DOHH2 (cell line): ENCODE measurements around the gene KLHL6.
A peak's percentile ranks its signal among the peaks of the same experiment; 100 is the strongest.

Experiments
- H3F3A ChIP-seq: fragments of 200-600 bp; sonication (generic), shearing (Covaris generic); 2 replicates; pipeline ENCODE4 v1.6.0; 2016; ENCODE audit warnings: antibody characterized with exemption, mild to moderate bottlenecking; ENCODE audit not compliant: control insufficient read depth, insufficient read depth
- H3K27ac ChIP-seq: fragments of 200-600 bp; sonication (generic); 2 replicates; pipeline ENCODE4 v1.5.1; 2014; ENCODE audit warnings: low read depth, mild to moderate bottlenecking, low read length, moderate library complexity
- H3K27me3 ChIP-seq: fragments of 200-600 bp; sonication (generic); 2 replicates; pipeline ENCODE4 v1.6.1; 2014; ENCODE audit warnings: mild to moderate bottlenecking, low read length, mixed read lengths; ENCODE audit not compliant: control insufficient read depth
- H3K36me3 ChIP-seq: fragments of 200-600 bp; sonication (generic); 2 replicates; pipeline ENCODE4 v1.6.1; 2014; ENCODE audit warnings: mild to moderate bottlenecking, low read length, moderate library complexity, mixed read lengths; ENCODE audit not compliant: control insufficient read depth
- H3K4me1 ChIP-seq: fragments of 200-600 bp; sonication (generic); 2 replicates; pipeline ENCODE4 v1.6.1; 2014; ENCODE audit warnings: mild to moderate bottlenecking, low read length, mixed read lengths; ENCODE audit not compliant: control insufficient read depth
- H3K4me2 ChIP-seq: fragments of 200-600 bp; sonication (generic); 2 replicates; pipeline ENCODE4 v1.6.0; 2014; ENCODE audit warnings: mild to moderate bottlenecking, low read length, moderate library complexity
- H3K4me3 ChIP-seq: fragments of 200-600 bp; sonication (generic); 2 replicates; pipeline ENCODE4 v1.5.1; 2014; ENCODE audit warnings: mild to moderate bottlenecking, low read length, mixed read lengths
- H3K79me2 ChIP-seq: fragments of 200-600 bp; sonication (generic); 2 replicates; pipeline ENCODE4 v1.6.1; 2014; ENCODE audit warnings: mild to moderate bottlenecking, low read length, mixed read lengths; ENCODE audit not compliant: control insufficient read depth
- H3K9me2 ChIP-seq: fragments of 200-600 bp; sonication (generic); replicated peaks from 2 replicates; pipeline ENCODE4 v1.6.1; 2014; ENCODE audit warnings: mild to moderate bottlenecking, low read length, mixed read lengths; ENCODE audit not compliant: control insufficient read depth
- H3K9me3 ChIP-seq: fragments of 200-600 bp; sonication (generic); 2 replicates; pipeline ENCODE4 v1.6.1; 2014; ENCODE audit warnings: antibody characterized with exemption, low read length, mixed read lengths; ENCODE audit not compliant: control insufficient read depth, insufficient read depth
- H4K20me1 ChIP-seq: fragments of 200-600 bp; sonication (generic); 2 replicates; pipeline ENCODE4 v1.6.0; 2014; ENCODE audit warnings: low read depth, mild to moderate bottlenecking, antibody characterized with exemption, low read length, moderate library complexity; ENCODE audit not compliant: control insufficient read depth, insufficient read depth
- CTCF ChIP-seq: fragments of 200-600 bp; sonication (generic); IDR thresholded peaks from one replicate; pipeline ENCODE4 v1.5.1; 2014; ENCODE audit warnings: antibody characterized with exemption, mild to moderate bottlenecking, low read depth, low read length; ENCODE audit not compliant: poor library complexity, severe bottlenecking
- EZH2phosphoT487 ChIP-seq: fragments of 200-600 bp; sonication (generic); IDR thresholded peaks from 2 replicates; pipeline ENCODE4 v1.6.1; 2017; ENCODE audit warnings: borderline replicate concordance, mild to moderate bottlenecking, antibody characterized with exemption, low read length, moderate library complexity, mixed read lengths

The KLHL6 gene

GRCh38 chr3:183447206-183448001, 108.1 kb downstream of the KLHL6 start:
- Histone ChIP-seq H3K4me3 (peak overlapping the region; percentile 92), H3K4me2 (peak overlapping the region; percentile 75), H3K9me2 (no peaks in the 10 kb centered on the region), H3K4me1 (peaks cover 22% of the 10 kb centered on the region), H3K79me2 (peaks cover 16% of the 10 kb centered on the region), H3K36me3 (no peaks in the 10 kb centered on the region), H3F3A (peaks cover 11% of the 10 kb centered on the region), H3K9me3 (peaks cover 17% of the 10 kb centered on the region), H3K27me3 (no peaks in the 10 kb centered on the region), H3K27ac (peak overlapping the region; percentile 18; the same call in 1 of the 2 replicates), H4K20me1 (no peaks in the 10 kb centered on the region)
- TF ChIP-seq CTCF, result peak; percentile 29
- no peak for TF ChIP-seq EZH2phosphoT487

GRCh38 chr3:183446838-183447205, 108.7 kb downstream of the KLHL6 start:
- Histone ChIP-seq H3K36me3 (no peaks in the 10 kb centered on the region), H3K9me3 (peaks cover 18% of the 10 kb centered on the region), H4K20me1 (no peaks in the 10 kb centered on the region), H3K79me2 (peaks cover 16% of the 10 kb centered on the region), H3K4me3 (peak overlapping the region; percentile 92), H3K4me2 (peak overlapping the region; percentile 75), H3K27me3 (no peaks in the 10 kb centered on the region), H3K9me2 (no peaks in the 10 kb centered on the region), H3F3A (peaks cover 11% of the 10 kb centered on the region), H3K27ac (peak overlapping the region; percentile 18; the same call in 1 of the 2 replicates), H3K4me1 (peaks cover 22% of the 10 kb centered on the region)
- no peak for TF ChIP-seq CTCF
- TF ChIP-seq EZH2phosphoT487, result no peak

- Histone ChIP-seq H3F3A (peaks cover 10% of the 10 kb centered on the region), H3K27ac (no peak overlapping the region), H3K79me2 (peaks cover 10% of the 10 kb centered on the region), H3K9me2 (no peaks in the 10 kb centered on the region), H3K9me3 (peaks cover 18% of the 10 kb centered on the region), H3K27me3 (no peaks in the 10 kb centered on the region), H3K36me3 (no peaks in the 10 kb centered on the region), H3K4me2 (no peak overlapping the region), H3K4me1 (peaks cover 19% of the 10 kb centered on the region), H3K4me3 (no peak overlapping the region), H4K20me1 (no peaks in the 10 kb centered on the region)
- TF ChIP-seq EZH2phosphoT487 (no peak), CTCF (no peak)
Measured at GRCh38 chr3:183444748-183445147, 110.8 kb downstream of the KLHL6 start.
